Measurements from ENCODE around the gene MITF.
"Not testable (repeated sequence)": the region's sequence is repeated elsewhere in the genome, so short reads cannot be mapped to it uniquely, and the experiment has no call there.

Gene MITF

DNA sequence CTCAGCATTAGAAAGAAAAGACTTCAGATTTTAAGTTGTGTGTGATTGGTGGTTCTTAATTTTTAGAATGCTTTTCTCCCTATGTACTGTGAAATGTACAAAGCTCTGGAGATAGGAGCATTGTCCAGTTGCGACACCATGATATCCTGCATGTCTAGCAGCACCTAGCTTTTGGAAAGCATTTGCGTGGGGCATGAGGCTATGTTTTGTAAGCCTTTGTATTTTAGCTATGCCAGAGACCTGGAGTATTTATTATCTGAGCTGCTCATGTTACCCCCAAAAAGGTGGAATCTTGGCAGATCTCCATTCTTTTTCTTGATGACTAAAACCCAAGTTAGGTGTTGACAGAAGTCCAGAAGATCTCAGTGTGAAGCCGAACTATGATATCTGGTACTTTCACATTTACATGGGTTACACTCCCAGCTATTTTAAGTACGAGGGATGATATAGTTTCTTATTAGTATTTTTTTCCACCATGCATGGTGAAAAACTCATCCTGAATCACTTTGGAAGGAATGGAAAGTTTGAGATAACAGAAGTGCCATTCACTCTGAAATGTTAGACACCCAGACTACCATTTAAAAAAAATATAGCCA, 133.6 kb downstream of the MITF start:
- DNase-seq (ENCODE audit: low read depth) = no peak

DNA sequence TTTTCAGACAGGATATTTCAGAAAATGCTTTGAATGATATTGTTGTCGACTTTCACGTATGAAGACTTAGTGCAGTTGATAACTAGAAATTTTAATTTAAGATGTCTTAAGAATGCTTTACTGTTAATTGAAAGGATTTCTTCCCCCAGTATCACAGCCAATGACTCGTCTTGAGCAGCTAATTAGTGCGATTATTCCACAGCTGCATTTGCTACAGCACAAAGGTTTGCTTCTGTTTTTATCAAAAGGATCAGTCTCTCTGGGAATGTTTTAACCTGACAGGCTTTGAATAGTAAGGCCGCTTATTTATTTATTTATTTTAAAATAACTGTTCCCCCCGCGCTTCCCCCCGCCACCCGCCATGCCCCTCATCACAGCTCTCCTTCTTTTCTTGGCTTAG, 136.8 kb downstream of the MITF start:
- DNase-seq (ENCODE audit: low read depth) = no peak

DNA sequence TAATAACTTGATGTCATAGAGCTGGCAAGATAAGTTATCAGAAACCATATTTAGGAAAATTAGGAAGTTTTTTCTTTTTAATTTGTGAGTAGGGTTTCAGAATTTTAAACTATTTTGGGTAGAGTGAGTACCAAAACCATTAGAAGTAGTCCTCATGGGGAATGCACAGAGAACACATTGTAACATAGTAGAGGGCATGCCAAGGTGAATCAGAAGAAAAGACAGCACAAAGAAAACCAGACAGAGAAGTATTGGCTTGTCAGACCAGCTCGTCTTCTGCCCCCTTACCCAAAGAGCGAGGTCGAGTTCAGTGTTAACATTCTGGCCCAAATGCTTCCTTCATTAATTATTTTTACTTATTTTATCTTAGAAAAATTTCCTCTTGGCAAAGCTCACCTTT, 139.0 kb downstream of the MITF start:
- DNase-seq (ENCODE audit: low read depth) = no peak

DNA sequence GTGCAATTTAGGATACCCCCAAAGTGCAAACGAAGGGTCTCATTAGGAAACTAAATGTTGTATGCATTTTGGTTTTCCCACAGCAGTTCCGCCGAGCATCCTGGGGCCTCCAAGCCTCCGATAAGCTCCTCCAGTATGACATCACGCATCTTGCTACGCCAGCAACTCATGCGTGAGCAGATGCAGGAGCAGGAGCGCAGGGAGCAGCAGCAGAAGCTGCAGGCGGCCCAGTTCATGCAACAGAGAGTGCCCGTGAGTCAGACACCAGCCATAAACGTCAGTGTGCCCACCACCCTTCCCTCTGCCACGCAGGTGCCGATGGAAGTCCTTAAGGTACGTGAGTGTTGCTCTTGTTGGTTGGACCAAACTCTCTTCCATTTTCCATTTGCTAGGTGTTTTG, 139.8 kb downstream of the MITF start:
- no peak for DNase-seq (ENCODE audit: low read depth)

DNA sequence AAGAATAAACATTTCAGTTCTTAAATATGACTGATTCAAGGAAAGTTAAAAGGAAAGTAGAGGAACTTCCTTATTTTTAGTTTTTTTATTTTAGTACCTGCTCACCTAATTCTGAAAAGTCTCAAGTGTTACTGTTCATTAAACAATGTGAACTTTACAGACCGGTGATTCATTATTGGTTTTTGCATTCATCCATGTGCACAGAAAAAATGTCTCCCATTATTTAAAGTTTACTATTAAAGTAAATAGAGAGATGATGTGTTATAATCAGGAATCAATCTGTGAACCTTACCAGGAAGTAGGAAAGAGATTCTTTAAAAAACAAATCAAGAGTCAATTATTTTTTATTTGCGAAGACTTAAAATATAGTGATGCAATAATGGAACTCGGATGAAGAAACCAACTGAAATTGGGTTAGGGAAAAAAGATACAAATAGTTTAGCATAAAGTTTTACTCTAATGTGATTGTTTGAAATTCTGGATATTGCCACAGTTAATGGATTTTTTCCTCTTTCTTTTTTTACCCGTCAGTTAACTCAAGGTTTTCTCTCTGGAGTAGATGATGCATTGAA, 140.9 kb downstream of the MITF start:
- DNase-seq (ENCODE audit: low read depth) = no peak

DNA sequence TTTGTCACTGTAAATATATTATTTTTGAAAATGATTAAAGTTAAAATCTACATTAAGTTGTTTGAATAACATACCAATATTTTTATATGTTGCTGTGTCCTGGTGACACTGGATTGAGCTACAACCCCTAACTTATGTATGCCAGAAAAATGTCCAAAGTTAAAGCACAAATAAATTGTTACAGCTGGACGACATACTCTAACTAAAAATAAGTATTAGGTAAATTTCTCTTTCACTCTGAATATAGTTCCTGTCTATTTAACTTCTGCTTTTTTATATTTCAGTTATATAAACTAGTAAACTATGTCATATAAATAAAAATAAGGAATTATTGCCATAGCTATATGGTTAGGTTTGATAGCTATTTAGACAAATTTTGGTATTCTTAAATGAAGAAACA, 141.8 kb downstream of the MITF start:
- DNase-seq (ENCODE audit: low read depth) = no peak

DNA sequence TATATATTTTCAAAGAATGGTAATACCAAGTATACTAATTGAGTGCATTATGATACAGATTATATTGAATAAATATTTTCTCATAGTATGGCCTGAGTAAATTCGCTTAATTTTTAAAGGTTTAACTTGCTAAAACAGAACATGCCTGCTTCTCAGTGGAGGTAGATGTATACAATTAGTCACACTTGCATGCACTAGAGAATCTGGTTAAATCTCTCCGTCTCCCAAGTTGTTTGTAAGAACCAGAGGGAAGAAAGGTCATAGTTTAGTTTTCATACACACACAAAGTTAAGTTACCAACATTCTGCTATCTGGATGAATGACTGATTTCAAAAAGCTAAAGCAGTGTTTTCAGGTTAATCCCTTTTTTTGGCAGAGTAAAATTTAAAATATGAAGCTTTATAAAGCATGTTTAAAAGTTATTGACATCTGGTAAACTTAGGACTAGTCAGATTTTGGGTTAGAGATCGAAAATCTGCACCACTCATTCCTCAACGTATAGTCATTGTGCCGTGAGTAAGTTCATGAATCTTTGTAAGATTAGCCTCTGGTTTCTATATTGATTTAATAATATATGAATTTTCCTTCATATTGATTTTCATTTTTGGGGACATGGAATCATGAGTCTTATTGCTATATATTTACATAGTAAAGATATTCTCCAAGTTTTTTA, 142.6 kb downstream of the MITF start:
- no peak for DNase-seq (ENCODE audit: low read depth)

DNA sequence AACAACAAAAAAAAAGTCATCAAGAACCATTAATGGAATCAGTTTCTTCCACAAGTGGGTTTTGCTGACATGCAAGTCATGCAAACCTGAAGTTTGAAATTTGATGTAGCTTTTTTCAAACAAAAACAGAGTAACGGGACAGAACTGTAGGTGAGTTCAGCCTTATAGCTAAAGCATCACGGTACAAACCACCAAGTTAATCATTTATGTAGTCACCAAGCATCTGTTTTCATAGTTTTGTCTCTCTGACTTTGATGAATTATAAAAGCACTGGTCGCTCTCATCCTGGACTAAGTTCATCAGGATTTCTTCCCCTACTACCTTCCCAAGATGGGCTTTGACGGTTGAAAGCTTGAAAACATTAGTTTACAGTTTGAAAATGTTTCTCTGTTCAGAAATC, 143.3 kb downstream of the MITF start:
- no peak for DNase-seq (ENCODE audit: low read depth)

DNA sequence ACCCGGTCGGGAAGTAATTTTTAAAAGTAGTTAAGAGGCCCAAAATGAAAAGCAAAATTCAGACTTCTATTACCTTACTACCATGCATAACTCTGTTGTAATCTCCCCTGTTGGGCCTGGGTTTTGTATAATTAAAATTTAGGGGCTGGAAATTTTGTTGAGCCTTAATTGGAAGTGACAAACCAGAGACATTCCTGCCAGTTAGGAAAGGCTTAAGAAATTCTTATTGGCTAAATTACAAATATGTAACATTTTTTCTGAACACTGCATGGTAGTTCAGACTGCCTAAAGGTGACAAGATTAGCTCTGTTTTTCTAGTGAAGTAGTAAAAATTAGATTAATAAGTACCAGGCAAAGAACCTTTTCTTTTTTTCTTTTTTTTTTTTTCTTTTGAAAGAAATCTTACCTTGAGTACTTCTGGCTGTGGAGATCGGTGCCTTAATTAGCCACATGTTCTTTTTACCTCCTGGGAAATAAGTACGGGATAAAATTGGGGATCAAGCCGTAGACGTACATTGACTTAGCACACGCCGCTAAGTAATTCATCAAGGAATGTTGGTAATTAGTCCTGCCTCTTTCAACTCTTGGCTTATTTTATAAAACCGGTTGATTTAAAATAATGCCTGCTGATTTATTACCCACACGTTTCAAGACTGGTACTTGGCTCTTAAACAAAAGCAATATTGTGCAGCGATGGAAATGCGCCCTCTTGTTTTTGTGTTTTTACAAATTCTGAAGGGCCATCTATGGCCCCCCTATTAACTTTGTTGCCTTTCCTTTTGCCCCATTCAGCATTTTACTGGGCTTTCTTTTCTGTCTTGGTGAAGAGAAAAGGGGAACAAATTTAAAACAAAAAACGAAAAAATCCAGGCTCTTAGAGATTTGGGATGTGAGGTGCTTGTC, 149.0 kb downstream of the MITF start:
- DNase-seq (ENCODE audit: low read depth) = no peak

DNA sequence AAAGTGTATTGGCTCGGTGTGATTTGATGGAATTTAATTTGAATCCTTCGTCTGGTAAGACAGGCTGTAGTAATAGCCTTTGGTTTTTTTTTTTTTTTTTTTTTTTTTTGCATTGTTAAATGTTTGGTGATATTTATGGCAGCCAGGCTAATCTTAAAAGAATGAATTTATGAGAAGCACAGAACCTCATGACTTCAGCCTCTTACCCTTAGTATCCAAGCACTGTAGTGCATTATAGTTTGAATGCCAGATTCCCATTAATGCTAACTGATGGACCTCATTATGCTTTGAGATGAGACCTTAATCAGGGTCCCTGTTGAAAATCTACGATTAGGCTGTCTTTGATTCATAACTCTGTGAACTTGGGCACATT, 149.7 kb downstream of the MITF start:
- no peak for DNase-seq (ENCODE audit: low read depth)

DNA sequence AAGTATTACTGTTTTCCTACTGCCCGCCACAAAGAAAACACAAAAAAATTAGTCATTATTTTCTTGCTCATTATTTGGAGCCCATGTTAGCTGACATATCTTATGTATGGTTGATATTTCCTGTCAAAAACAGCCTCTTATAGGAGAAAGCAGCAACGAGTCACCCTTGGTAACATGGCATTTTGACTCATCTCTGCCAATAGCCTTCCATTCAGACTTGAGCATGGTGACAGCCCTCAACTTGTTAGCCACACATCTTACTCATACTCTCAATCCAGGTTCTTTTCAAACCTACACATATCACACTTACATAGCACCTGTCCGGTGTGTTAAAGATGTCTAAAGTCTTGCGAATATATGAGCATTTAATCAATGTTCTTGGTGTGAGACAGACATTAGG, 150.8 kb downstream of the MITF start:
- no peak for DNase-seq (ENCODE audit: low read depth)

DNA sequence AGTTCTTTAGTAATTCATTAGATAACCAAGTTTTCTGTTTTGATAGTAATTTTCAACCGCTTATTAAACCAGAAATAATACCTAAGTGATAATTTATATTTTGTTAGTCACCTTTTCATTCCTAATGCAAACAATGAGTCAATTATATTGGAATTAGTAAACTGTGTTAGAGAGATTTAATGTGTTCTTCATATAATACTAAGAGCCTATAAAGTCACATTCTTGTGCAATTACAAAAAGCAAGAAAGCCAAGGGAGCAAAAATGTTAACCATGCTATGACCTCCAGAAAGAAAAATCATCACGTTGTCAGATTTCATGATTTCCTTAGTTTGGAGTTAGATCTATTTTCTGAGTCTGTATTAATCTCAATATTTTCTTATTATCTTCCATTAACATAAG, 151.4 kb downstream of the MITF start:
- DNase-seq (ENCODE audit: low read depth) = no peak

DNA sequence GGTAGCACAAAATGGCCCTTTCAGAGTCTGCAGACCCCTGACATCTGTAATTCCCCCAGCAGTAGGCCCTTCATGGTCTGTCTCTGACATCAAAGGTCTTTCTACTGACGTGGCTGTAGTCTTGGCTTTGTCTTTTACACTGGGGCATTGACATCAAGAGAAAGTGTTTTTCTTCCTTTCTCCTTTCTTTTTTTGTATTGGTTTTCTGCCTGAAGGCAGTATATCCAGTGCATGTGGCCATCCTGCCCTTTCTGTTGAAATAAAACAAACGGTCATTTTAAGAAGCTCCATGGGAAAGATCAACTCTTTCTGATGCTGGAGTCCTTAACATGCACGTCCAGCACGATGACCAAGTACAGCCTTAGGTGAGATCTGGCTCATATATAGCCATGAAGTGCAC, 153.4 kb downstream of the MITF start:
- DNase-seq (ENCODE audit: low read depth) = no peak

DNA sequence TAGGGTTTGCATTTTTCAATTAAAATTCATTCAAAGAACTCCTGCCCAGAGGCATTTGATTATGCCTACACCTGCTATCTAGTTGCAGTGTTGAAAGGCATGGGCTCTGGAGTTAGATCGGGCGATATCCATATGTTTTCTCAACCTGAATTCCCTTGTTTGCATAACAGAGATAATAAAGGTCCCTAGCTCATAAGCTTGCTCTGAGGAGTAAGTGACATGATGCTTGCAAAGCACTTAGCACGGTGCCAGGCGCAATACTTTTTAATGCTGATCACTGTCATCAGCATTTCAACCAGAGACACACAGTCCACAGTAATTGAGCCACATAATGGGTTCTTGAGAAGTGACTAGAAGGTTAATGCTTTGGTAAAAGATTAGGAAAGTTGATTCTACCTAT, 154.0 kb downstream of the MITF start:
- no peak for DNase-seq (ENCODE audit: low read depth)

DNA sequence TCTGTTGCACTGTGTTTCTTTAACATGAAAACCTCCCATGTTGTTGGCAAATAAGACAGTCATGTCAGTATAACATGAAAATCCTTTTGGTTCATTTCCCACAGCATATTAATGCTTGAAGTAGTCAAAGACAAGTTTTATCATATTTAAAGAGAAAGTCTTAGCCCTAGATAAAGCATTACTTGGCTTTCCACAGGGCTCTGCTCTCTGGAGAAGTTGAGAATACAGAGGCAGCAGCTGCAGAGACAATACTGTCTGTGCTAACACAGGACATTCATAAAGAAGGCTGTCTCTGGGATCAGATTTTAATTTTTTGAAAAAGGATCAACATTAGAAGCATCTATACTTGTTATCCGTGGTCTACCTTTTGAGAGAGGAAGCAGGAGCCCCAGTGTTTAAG, 156.8 kb downstream of the MITF start:
- DNase-seq (ENCODE audit: low read depth) = no peak

DNA sequence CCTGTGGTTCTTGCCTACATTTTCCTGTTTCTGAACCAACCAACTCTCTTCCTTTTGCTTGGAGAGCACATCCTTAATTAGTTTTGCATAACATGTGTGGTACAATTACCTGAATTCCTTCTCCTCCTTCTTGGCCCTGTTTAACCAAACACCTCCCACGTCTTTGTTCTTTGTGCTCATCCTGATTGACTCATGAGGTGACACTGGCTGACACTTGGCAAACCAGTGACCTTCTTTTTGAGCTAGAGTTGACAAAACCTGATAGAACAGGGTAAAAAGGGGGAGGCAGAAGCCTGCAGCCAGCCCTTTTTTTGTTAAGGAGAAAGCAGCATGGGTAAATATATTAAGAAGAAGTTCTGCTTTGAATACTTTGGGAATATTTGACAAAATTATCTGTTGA, 161.1 kb downstream of the MITF start:
- no peak for DNase-seq (ENCODE audit: low read depth)

DNA sequence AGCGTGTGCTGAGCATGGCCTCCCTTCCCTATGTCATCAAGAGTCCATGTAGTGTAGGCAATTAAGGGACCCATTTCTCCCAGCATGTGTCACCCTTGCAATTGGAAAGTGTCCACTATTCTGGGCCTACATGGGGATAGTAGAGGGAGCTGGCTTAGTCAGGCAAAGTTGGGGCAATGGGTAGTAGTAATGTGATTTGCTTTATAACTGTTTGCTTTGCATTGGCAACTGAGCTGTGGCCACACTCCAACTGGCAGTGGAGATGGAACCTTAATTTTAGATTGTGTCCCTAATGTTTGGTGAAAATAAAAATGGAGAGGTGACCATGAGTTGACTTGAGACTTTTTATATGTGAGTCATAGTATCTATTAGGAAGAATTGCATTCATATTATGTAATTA, 162.5 kb downstream of the MITF start:
- DNase-seq (ENCODE audit: low read depth) = no peak

DNA sequence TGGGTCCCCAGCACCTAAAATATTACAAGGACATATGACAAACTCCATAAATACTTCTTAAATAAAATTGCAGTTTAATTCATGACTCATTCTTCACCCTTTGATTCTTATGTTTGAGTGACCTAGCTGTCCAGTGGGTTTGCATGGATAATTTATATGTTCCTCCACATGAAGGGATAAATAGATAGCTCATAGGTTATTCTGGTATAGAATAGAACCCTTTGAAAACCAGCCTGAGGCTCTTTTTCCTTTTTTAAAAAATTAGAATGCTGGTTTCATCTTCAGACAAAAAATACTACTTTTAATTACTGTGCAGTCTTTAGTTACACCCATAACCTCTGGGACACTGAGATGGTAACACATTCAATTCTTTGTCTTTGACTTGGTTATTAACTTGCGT, 163.1 kb downstream of the MITF start:
- no peak for DNase-seq (ENCODE audit: low read depth)

DNA sequence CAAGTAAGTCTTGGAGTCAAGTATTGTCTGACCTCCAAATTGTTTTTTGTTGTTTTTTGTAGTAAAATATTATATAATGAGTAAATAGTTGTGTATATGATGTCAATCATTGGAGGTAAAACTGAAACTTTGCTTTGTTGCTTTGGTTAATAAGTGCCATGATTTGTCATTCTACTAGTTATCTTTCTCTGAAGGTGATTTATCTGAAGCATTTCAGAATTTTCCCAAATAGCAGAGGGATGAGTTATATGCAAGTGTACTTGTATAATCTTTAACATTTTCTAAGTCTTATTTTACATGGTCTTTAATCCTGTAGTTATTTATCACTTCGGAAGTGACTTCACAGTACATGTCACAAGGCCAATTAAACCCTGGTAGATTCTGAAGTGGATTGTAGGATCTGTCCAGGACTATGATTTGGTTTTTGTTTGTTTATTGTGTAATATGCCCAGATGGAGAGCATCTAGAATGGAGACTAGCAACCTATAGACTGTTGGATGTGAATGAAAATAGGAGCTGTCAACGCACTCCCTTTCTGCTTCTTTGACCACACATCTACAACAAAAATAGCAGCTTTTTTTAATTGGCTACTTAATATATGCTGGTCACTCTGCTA, 167.2 kb downstream of the MITF start:
- no peak for DNase-seq (ENCODE audit: low read depth)

DNA sequence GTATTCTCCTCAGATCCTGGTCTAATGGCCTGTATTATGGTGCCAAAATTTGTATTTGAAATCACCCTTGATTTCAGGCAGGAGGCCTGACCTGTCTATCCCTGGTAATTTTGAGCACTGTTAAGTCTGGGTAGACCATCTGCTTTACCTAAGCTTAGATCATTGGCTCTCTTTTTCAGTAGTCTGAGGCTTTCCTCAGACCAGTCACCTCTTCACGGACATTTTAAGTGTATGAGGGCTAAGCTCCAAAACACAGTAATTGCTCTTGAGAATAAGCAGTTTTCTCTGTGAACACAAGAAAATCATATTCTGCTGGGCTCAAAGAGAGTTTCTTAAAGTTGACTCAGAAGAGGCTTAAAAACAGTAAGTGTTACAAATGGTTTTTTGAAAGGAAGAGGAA, 168.3 kb downstream of the MITF start:
- DNase-seq (ENCODE audit: low read depth) = no peak

DNA sequence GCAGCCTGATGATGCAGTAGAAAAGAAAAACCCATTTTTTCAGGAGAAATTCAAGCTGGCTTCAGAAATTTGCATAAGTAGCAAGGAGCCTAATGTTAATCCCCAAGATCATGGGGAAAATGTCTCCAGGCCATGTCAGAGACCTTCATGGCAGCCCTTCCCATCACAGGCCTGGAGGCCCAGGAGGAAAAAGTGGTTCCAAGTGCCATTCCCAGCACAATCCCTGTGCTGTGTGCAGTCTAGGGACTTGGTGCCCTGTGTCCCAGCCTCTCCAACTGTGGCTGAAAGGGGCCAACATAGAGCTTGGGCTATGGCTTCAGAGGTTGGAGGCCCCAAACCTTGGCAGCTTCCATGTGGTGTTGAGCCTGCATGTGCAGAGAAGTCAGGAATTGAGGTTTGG, 170.6 kb downstream of the MITF start:
- DNase-seq (ENCODE audit: low read depth) = not testable (repeated sequence)

DNA sequence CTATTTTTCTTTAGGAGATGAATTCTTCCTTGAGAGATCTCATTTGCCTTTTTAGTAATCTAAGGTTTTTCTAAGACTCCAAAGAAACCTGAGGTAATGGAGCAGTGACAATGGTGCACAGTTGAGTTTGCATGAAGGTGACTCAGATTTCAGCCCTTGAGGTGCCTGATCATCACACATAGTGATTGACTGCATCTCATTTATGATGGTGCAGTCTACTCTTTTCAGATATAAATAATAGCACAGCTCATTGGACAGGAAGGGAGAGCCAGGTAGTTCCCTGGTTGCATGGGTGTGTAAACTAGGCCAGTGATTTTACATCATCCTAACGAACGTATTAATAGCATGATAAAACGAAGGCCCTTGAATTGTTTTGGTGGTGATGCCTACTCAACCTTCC, 174.2 kb downstream of the MITF start:
- DNase-seq (ENCODE audit: low read depth) = no peak

DNA sequence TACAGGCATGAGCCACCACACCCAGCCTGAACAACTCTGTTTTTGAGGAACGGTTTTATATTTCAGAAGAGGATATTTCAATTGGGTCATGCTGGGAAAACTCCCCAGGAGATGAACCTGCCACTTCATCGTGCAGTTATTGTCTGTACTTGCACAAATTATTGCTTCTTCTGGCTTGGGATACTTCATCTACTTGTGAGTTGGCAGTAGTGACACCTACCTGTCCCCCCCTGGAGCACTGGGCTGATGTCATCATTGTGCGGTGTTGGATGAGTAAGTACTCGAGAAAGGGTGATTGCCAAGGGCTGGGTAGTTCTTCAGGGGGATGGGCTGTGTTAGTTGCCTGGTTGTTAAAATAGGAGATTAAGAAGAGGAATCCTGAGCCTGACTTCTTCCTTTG, 175.1 kb downstream of the MITF start:
- DNase-seq (ENCODE audit: low read depth) = no peak
